A549 (cell line): ENCODE measurements around the gene CMTM7. TPM values are rescaled to one million over a fixed set of nuclear protein-coding genes. Genes with fewer than 3 reads are reported as not detected.

Experiments
- ATAC-seq, 2 experiments: fragments of 200-7000 bp in 1 of 2; fragments of >200 bp in 1 of 2; cut with Nextera tagmentation in 1 of 2; cut with Tn5 transposase in 1 of 2; 3 replicates each; pipeline versions ENCODE4 v1.8.0 to v1.9.1; 2018 to 2020; ENCODE audit warnings: mild to moderate bottlenecking in 1 of 2, moderate library complexity in 1 of 2
- CTCF ChIA-PET: fragments of 300-600 bp; sonication (Branson Sonifier 250); formaldehyde crosslinking; extraction: SDS; loops from one replicate; lab custom pipeline; 2021; ENCODE audit warnings: antibody characterized with exemption, inconsistent platforms; lab: Yijun Ruan, JAX
- POLR2A ChIA-PET: fragments of 350-600 bp; formaldehyde crosslinking; extraction: SDS; loops from one replicate; lab custom pipeline; 2021; ENCODE audit warnings: antibody characterized with exemption, inconsistent platforms; lab: Yijun Ruan, JAX
- DNase-seq, 2 experiments: peaks; one replicate each; pipeline versions ENCODE4 v3.0.0 to v3.0.0-alpha.2; 2011 to 2016; ENCODE audit warnings: low read depth in 1 of 2, low spot score in 1 of 2
- FAIRE-seq: peaks from 2 replicates; lab custom pipeline; 2011; peaks lifted over from hg19 to GRCh38; lab: Jason Lieb, UNC
- H3K27ac ChIP-seq, 2 experiments: fragments of >200 bp; sonication (Bioruptor Twin); formaldehyde crosslinking; 3 replicates each; pipeline ENCODE4 v1.5.1; 2016 to 2017
- H3K4me1 ChIP-seq: fragments of >200 bp; sonication (Bioruptor Twin); formaldehyde crosslinking; 3 replicates; pipeline ENCODE4 v1.6.1; 2016
- H3K4me2 ChIP-seq: fragments of >200 bp; sonication (Bioruptor Twin); formaldehyde crosslinking; 3 replicates; pipeline ENCODE4 v1.6.1; 2016
- H3K4me3 ChIP-seq: fragments of >200 bp; sonication (Bioruptor Twin); formaldehyde crosslinking; 3 replicates; pipeline ENCODE4 v1.5.1; 2016
- H3K9me3 ChIP-seq: fragments of >200 bp; sonication (Bioruptor Twin); formaldehyde crosslinking; 3 replicates; pipeline ENCODE4 v1.6.1; 2016
- BHLHE40 ChIP-seq: IDR thresholded peaks from 2 replicates; pipeline ENCODE4 v1.6.1; 2012; ENCODE audit warnings: low read depth, low read length, inconsistent platforms
- CBX2 ChIP-seq: fragments of 200-600 bp; sonication (generic); IDR thresholded peaks from 2 replicates; pipeline ENCODE4 v1.6.1; 2016; ENCODE audit warnings: low read depth, mild to moderate bottlenecking, borderline replicate concordance
- CHD2 ChIP-seq: fragments of 150-350 bp; IDR thresholded peaks from 2 replicates; pipeline ENCODE4 v1.6.1; 2014; ENCODE audit warnings: low read length; ENCODE audit not compliant: partially characterized antibody
- CHD4 ChIP-seq: fragments of 200-600 bp; sonication (generic); IDR thresholded peaks from 2 replicates; pipeline ENCODE4 v1.6.1; 2016; ENCODE audit warnings: antibody characterized with exemption, mild to moderate bottlenecking, borderline replicate concordance
- FOXS1 ChIP-seq: fragments of 250-450 bp; sonication (Bioruptor Pico); IDR thresholded peaks from 2 replicates; pipeline ENCODE4 v1.5.0; 2020; ENCODE audit warnings: mild to moderate bottlenecking, moderate library complexity
- HES2 ChIP-seq: fragments of >200 bp; sonication (Bioruptor Twin); formaldehyde crosslinking; IDR thresholded peaks from 2 replicates; pipeline ENCODE4 v1.6.1; 2016
- HOXA7 ChIP-seq: fragments of 250-450 bp; sonication (Bioruptor Pico); IDR thresholded peaks from 2 replicates; pipeline ENCODE4 v1.5.0; 2020; ENCODE audit warnings: mild to moderate bottlenecking, moderate library complexity
- HOXB13 ChIP-seq: fragments of 250-450 bp; sonication (Bioruptor Pico); IDR thresholded peaks from 2 replicates; pipeline ENCODE4 v1.5.0; 2020; ENCODE audit warnings: low read depth, mild to moderate bottlenecking, moderate library complexity
- HOXB5 ChIP-seq: fragments of 250-450 bp; sonication (Bioruptor Pico); IDR thresholded peaks from 2 replicates; pipeline ENCODE4 v1.5.0; 2020; ENCODE audit warnings: mild to moderate bottlenecking, moderate library complexity
- JUN ChIP-seq, 2 experiments: fragments of >200 bp; sonication (Bioruptor Twin); formaldehyde crosslinking; IDR thresholded peaks; 2 replicates in 1 of 2; 3 replicates in 1 of 2; pipeline ENCODE4 v1.6.1; 2016 to 2017
- KDM1A ChIP-seq: fragments of 200-600 bp; sonication (generic); IDR thresholded peaks from 2 replicates; pipeline ENCODE4 v1.6.1; 2016; ENCODE audit warnings: low read depth, mild to moderate bottlenecking
- MAFK ChIP-seq: fragments of 450-650 bp; IDR thresholded peaks from 2 replicates; pipeline ENCODE4 v1.6.1; 2014; ENCODE audit not compliant: partially characterized antibody
- MAZ ChIP-seq: fragments of 150-350 bp; IDR thresholded peaks from 2 replicates; pipeline ENCODE4 v1.6.1; 2014; ENCODE audit warnings: antibody characterized with exemption, low read depth, low read length, borderline replicate concordance
- MYC ChIP-seq: IDR thresholded peaks from 2 replicates; pipeline ENCODE4 v1.6.1; 2012; ENCODE audit warnings: mild to moderate bottlenecking, inconsistent platforms, low read length, improper control_type of control experiment, borderline replicate concordance
- POLR2AphosphoS2 ChIP-seq: conservative IDR thresholded peaks from 2 replicates; pipeline ENCODE4 v1.6.1; 2012; ENCODE audit warnings: low read length, improper control_type of control experiment, inconsistent platforms
- SREBF2 ChIP-seq: fragments of 450-650 bp; IDR thresholded peaks from 2 replicates; pipeline ENCODE4 v1.6.1; 2014; ENCODE audit warnings: mild to moderate bottlenecking, moderate library complexity
- ZSCAN20 ChIP-seq: fragments of 250-450 bp; sonication (Bioruptor Pico); IDR thresholded peaks from 2 replicates; pipeline ENCODE4 v1.8.0; 2022; ENCODE audit warnings: mild to moderate bottlenecking, moderate library complexity
- WGBS: methylation state at CpG from one replicate; pipeline ENCODE4 v1.1.6; 2017; ENCODE audit errors: missing lambda C conversion rate; 5-methylcytosine and 5-hydroxymethylcytosine counted together
- polyA plus RNA-seq, 4 experiments: library from polyadenylated mRNA; depleted of rRNA in 3 of 4; stranded (reverse); fragments of >200 nt; fragmentation: RNase III in 1 of 4; extraction: RNeasy Plus Mini Kit Qiagen cat#74134 plus additional on column Dnase treatment in 1 of 4; gene quantifications; 2 replicates in 3 of 4; 3 replicates in 1 of 4; pipeline ENCODE4 v1.2.3, GENCODE V29; 2011 to 2017
- TF ChIP-seq, protein P1 (sequence below): IDR thresholded peaks from 2 replicates; pipeline ENCODE4 v1.6.1; 2012
- TF ChIP-seq, protein P2 (sequence below): IDR thresholded peaks from 2 replicates; pipeline ENCODE4 v1.6.1; 2012
- TF ChIP-seq, protein P3 (sequence below): fragments of 250-450 bp; sonication (Bioruptor Pico); IDR thresholded peaks from 2 replicates; pipeline ENCODE4 v1.5.0; 2021; ENCODE audit warnings: mild to moderate bottlenecking, moderate library complexity, borderline replicate concordance

The CMTM7 gene
- polyA plus RNA-seq, 2 of the 4 experiments (the other 2 are of a cell fraction) = 14.2 to 18.7 TPM

DNA sequence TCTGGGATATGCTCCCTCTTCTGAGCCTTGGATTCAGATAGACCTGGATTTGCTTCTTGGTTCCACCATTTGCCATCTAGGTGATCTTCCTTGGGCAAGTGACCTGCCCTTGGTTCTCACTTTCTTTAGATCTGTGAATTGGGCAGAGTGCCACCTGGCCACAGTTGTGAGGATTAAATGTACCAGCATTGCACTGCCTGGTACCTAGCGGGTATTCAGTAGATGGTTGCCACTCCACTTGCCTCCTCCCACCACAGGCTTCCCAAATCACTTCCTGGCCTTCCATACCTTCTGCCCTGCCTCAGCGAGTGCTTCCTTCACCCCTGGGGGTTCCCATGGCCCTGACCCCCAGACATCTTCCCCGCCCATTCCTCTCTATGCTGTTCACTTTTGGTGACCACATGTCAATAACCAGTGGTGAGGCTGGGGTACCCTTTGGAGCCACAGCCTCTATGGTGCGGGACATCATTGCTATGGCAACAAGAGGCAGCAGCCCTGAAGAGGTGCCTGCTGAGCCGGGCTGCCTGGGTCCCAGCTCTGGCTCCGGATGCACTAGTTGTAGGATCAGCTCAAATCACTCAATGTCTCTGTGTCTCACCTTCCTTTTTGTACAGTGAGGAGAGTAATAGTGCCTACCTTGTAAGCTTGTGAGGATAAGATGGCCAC lies 40.5 kb downstream of the CMTM7 start:
- DNase-seq = no peak
- ChIA-PET CTCF (interaction anchor here (0.8 to 2.5 kb wide), 4 partner anchors 8 to 136 kb away, joined by 3 to 10 read pairs (median 6); no protein-coding TSS in a partner anchor), POLR2A (no interaction called here)
- TF ChIP-seq BHLHE40 (no peak), ZSCAN20 (CRISPR knock-in tag) (no peak), MYC (no peak), CHD4 (no peak)
- TF ChIP-seq, protein P1, sequence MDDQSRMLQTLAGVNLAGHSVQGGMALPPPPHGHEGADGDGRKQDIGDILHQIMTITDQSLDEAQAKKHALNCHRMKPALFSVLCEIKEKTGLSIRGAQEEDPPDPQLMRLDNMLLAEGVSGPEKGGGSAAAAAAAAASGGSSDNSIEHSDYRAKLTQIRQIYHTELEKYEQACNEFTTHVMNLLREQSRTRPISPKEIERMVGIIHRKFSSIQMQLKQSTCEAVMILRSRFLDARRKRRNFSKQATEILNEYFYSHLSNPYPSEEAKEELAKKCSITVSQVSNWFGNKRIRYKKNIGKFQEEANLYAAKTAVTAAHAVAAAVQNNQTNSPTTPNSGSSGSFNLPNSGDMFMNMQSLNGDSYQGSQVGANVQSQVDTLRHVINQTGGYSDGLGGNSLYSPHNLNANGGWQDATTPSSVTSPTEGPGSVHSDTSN = no peak
- no peak overlapping the region for H3K27ac ChIP-seq
- FAIRE-seq = no peak
- 93% methylated on average over 6 of the region's 6 CpGs for WGBS
- no peaks in the 10 kb centered on the region for H3K9me3 ChIP-seq
- no peak for ATAC-seq
- H3K4me2 ChIP-seq = no peak overlapping the region
- no peak overlapping the region for H3K4me3 ChIP-seq
- no peaks in the 10 kb centered on the region for H3K4me1 ChIP-seq

DNA sequence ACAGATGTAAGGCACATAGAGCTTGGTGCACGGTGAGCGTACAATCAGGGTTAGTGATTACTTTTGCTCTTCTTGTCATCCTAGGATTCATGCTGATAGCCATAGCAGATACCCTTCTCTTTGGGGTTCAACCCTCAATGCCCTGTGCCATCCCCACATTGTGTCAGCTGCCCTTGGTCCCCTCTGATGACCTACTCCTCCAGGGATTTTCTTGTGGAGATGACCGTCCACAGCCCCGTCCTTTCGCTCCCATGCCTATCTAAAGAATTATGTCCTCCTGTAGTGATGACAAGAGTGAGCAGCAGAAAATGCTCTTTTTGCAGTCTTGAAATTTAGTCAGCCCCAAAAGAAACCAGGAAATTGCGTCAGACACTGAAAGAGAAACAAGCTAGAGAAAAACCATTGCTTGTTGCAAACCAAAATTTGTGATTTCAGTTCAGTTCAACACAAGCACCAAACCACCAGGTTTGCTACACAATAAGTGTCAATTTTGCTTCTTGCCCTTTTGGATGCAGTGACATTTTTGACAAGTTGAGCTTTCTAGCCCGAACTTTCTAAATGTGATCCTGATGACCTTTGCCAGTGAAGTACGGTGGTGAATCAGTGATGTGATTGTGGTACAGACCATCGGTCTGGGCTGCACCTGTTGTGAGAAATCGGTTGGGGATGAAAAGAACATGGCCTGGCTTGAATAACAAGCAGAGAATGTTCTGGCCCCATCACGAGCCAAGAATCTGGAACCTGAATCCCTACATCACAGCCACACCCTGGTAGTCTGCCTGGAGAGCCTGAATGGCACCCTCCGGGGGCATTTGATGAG lies 41.3 kb downstream of the CMTM7 start:
- H3K9me3 ChIP-seq = no peaks in the 10 kb centered on the region
- no peak overlapping the region for H3K27ac ChIP-seq
- ATAC-seq = no peak
- DNase-seq = no peak
- 89% methylated on average over 12 of the region's 12 CpGs for WGBS
- POLR2A ChIA-PET = no interaction called here
- TF ChIP-seq, protein P2, sequence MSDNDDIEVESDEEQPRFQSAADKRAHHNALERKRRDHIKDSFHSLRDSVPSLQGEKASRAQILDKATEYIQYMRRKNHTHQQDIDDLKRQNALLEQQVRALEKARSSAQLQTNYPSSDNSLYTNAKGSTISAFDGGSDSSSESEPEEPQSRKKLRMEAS = no peak
- TF ChIP-seq POLR2AphosphoS2 = no peak
- TF ChIP-seq HES2 = no peak
- no peak for TF ChIP-seq JUN (IDR thresholded peaks at IDR 0.05)
- no peak for TF ChIP-seq CHD2
- TF ChIP-seq MAFK = no peak
- no peak for TF ChIP-seq CHD4
- TF ChIP-seq, protein P3, sequence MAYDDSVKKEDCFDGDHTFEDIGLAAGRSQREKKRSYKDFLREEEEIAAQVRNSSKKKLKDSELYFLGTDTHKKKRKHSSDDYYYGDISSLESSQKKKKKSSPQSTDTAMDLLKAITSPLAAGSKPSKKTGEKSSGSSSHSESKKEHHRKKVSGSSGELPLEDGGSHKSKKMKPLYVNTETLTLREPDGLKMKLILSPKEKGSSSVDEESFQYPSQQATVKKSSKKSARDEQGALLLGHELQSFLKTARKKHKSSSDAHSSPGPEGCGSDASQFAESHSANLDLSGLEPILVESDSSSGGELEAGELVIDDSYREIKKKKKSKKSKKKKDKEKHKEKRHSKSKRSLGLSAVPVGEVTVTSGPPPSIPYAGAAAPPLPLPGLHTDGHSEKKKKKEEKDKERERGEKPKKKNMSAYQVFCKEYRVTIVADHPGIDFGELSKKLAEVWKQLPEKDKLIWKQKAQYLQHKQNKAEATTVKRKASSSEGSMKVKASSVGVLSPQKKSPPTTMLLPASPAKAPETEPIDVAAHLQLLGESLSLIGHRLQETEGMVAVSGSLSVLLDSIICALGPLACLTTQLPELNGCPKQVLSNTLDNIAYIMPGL (CRISPR knock-in tag) = no peak
- no peak for TF ChIP-seq CBX2
- TF ChIP-seq KDM1A = no peak
- TF ChIP-seq FOXS1 (CRISPR knock-in tag) = no peak
- no peak for TF ChIP-seq HOXB5 (CRISPR knock-in tag)
- TF ChIP-seq MAZ = no peak
- TF ChIP-seq ZSCAN20 (CRISPR knock-in tag) = no peak
- TF ChIP-seq, protein P1 = no peak
- no peak for TF ChIP-seq HOXA7 (CRISPR knock-in tag)
- no peak for TF ChIP-seq HOXB13
- TF ChIP-seq SREBF2 = no peak
- H3K4me3 ChIP-seq = no peak overlapping the region
- H3K4me1 ChIP-seq = no peaks in the 10 kb centered on the region
- CTCF ChIA-PET = interaction anchor here (0.8 to 2.5 kb wide), 4 partner anchors 9 to 137 kb away, joined by 3 to 10 read pairs (median 6); no protein-coding TSS in a partner anchor
- FAIRE-seq = no peak
- no peak overlapping the region for H3K4me2 ChIP-seq
